Retinal pigment epithelial cell (primary cell): ENCODE data around the gene PODN.

Experiments
- DNase-seq: peaks from one replicate; pipeline ENCODE4 v3.0.0-alpha.2; 2010; ENCODE audit warnings: low read depth
- H3K4me3 ChIP-seq: 2 replicates; pipeline ENCODE4 v1.5.1; 2011; ENCODE audit warnings: mild to moderate bottlenecking, low read length, control low read depth, moderate library complexity
- TF ChIP-seq, protein P1 (sequence below): conservative IDR thresholded peaks from 2 replicates; pipeline ENCODE4 v1.5.1; 2011; ENCODE audit warnings: low read depth, low read length, control low read depth, inconsistent platforms

Gene PODN

GRCh38 chr1:53114090-53114489 lies 52.1 kb downstream of the PODN start:
- no peak for DNase-seq
- H3K4me3 ChIP-seq = no peak overlapping the region
- TF ChIP-seq, protein P1, sequence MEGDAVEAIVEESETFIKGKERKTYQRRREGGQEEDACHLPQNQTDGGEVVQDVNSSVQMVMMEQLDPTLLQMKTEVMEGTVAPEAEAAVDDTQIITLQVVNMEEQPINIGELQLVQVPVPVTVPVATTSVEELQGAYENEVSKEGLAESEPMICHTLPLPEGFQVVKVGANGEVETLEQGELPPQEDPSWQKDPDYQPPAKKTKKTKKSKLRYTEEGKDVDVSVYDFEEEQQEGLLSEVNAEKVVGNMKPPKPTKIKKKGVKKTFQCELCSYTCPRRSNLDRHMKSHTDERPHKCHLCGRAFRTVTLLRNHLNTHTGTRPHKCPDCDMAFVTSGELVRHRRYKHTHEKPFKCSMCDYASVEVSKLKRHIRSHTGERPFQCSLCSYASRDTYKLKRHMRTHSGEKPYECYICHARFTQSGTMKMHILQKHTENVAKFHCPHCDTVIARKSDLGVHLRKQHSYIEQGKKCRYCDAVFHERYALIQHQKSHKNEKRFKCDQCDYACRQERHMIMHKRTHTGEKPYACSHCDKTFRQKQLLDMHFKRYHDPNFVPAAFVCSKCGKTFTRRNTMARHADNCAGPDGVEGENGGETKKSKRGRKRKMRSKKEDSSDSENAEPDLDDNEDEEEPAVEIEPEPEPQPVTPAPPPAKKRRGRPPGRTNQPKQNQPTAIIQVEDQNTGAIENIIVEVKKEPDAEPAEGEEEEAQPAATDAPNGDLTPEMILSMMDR = no peak

DNA sequence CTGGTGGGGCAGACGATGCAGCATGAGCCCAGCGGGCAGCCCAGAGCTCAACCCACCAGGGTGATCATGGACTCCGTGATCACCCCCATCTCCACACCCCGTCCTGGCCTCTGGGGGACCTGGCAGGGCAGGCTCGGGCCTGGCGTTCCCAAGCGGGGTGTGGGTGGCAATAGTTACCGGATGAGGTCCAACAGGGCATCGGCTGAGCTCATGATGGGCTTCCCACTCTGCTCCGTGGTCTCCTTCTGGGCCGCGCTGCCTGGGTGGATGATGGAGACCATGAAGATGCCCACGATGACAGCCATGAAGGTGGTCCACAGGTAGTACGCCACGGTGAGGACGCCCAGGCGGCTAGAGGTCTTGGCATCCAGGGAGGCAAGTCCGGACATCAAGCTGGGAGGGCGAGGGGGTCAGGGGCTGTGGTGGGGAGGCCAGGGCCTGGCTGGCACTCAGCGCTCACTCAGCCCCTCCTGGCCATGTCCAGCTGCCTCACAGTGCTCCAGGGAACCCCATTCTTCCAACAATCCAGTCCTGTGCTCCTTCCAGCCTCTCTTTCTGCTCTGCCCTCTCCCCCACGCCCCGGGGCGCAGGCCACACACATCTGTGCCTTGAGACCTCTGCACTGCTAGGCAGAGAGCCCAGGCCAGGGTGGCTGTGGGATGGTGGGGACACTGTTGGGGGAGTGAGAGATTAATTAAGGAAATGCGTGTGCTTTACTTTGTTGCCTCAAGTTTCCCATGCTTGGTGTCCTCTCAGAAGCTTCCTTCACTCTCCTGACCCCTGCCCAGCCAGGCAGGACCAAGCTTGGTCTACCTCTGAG lies 52.8 kb downstream of the PODN start:
- DNase-seq = no peak
- TF ChIP-seq, protein P1 = no peak
- H3K4me3 ChIP-seq = no peak overlapping the region

DNA sequence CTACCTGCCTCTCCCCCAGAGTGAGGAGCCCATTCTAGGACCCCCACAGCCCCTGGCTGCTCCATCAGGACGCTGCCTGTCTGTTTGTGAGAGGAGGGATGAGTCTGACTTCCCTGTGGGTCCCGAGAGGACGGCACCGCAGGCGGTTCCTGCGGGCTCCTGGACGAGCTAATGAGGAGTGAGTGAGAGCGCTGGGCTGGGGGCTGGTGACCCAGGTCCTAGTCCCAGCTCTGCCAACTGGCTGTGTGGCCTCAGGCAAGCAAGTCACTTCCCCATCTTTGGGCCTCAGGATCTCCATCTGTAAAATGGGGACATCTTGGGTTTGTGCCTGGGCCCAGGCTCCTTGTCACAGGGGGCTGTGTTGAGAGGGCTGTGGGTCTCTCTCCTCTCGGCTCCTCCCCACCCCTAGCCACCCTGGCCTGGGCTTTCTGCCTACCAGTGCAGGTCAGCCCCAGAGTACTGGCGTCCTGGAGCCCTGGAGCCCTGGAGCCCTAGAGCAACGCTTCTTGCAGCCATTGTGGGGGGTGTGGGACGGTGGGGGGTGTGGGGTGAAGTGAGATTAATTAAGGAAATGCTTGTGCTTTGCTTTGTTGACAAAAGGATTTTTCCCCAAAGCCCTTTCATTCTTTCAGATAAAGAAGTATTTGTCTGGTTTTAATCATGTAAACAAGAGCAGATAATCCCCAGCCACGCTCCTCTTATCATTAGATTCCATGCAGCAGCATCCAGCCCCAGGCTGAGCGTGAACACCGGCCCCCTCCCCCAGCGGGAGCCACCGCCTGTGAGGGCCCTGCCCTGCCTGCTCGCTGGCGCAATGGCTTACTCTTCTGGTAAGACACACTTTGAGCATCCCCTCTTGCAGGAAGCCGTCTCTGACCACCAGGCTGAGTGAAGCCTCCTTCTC lies 53.6 kb downstream of the PODN start:
- TF ChIP-seq, protein P1 = no peak
- no peak overlapping the region for H3K4me3 ChIP-seq
- peak; percentile 79 for DNase-seq

- DNase-seq = no peak
- H3K4me3 ChIP-seq = no peak overlapping the region
- TF ChIP-seq, protein P1 = no peak
These were observed 54.3 kb downstream of the PODN start for GRCh38 chr1:53116307-53116810.

- DNase-seq = no peak
- no peak overlapping the region for H3K4me3 ChIP-seq
- TF ChIP-seq, protein P1 = no peak
These were observed 55.1 kb downstream of the PODN start for GRCh38 chr1:53116933-53117600.

GRCh38 chr1:53117836-53118235 lies 55.8 kb downstream of the PODN start:
- H3K4me3 ChIP-seq = no peak overlapping the region
- DNase-seq = no peak
- TF ChIP-seq, protein P1 = no peak
